ENCODE measurements around the gene CD3E.

CD3E gene

GRCh38 chr11:118282606-118283005, 21.9 kb upstream of the CD3E start:
- Histone ChIP-seq H3K79me2 (ENCODE audit: insufficient read depth, low read length) (no peaks in the 10 kb centered on the region), H3K27me3 (ENCODE audit: insufficient read depth, low read length, poor library complexity, severe bottlenecking) (no peaks in the 10 kb centered on the region), H3K9me2 (replicated peaks; ENCODE audit: low read depth, low read length) (no peaks in the 10 kb centered on the region), H3K4me2 (ENCODE audit: low read depth, low read length, poor library complexity, severe bottlenecking) (no peak overlapping the region), H3K9ac (ENCODE audit: low read depth, low read length, poor library complexity, severe bottlenecking) (no peak overlapping the region), H2AFZ (ENCODE audit: low read length) (no peak overlapping the region), H3K4me3 (ENCODE audit: low read length, poor library complexity, severe bottlenecking) (no peak overlapping the region), H3K36me3 (ENCODE audit: insufficient read depth, low read length) (no peaks in the 10 kb centered on the region), H3F3A (ENCODE audit: low read depth) (no peaks in the 10 kb centered on the region), H4K20me1 (ENCODE audit: insufficient read depth, low read length, poor library complexity, severe bottlenecking) (no peaks in the 10 kb centered on the region), H3K9me3 (ENCODE audit: insufficient read depth, low read depth, low read length) (no peaks in the 10 kb centered on the region), H3K4me1 (ENCODE audit: insufficient read depth, low read length, poor library complexity, severe bottlenecking) (peaks cover 8% of the 10 kb centered on the region)
- TF ChIP-seq EZH2phosphoT487 (IDR thresholded peaks at IDR 0.05; ENCODE audit: borderline replicate concordance) (no peak), CTCF (conservative IDR thresholded peaks at IDR 0.05; ENCODE audit: low read length) (no peak)

GRCh38 chr11:118283037-118283636, 21.4 kb upstream of the CD3E start:
- Histone ChIP-seq H3K9ac (ENCODE audit: low read depth, low read length, poor library complexity, severe bottlenecking) (no peak overlapping the region), H3K27me3 (ENCODE audit: insufficient read depth, low read length, poor library complexity, severe bottlenecking) (no peaks in the 10 kb centered on the region), H3K9me2 (replicated peaks; ENCODE audit: low read depth, low read length) (no peaks in the 10 kb centered on the region), H3K4me2 (ENCODE audit: low read depth, low read length, poor library complexity, severe bottlenecking) (no peak overlapping the region), H3K36me3 (ENCODE audit: insufficient read depth, low read length) (no peaks in the 10 kb centered on the region), H3K4me1 (ENCODE audit: insufficient read depth, low read length, poor library complexity, severe bottlenecking) (peaks cover 8% of the 10 kb centered on the region), H2AFZ (ENCODE audit: low read length) (no peak overlapping the region), H3K4me3 (ENCODE audit: low read length, poor library complexity, severe bottlenecking) (no peak overlapping the region), H4K20me1 (ENCODE audit: insufficient read depth, low read length, poor library complexity, severe bottlenecking) (no peaks in the 10 kb centered on the region), H3K79me2 (ENCODE audit: insufficient read depth, low read length) (no peaks in the 10 kb centered on the region), H3F3A (ENCODE audit: low read depth) (no peaks in the 10 kb centered on the region), H3K9me3 (ENCODE audit: insufficient read depth, low read depth, low read length) (no peaks in the 10 kb centered on the region)
- no peak for TF ChIP-seq EZH2phosphoT487 (IDR thresholded peaks at IDR 0.05; ENCODE audit: borderline replicate concordance)
- no peak for TF ChIP-seq CTCF (conservative IDR thresholded peaks at IDR 0.05; ENCODE audit: low read length)

GRCh38 chr11:118283756-118284350, 20.7 kb upstream of the CD3E start:
- peaks cover 8% of the 10 kb centered on the region for H3K4me1 ChIP-seq (ENCODE audit: insufficient read depth, low read length, poor library complexity, severe bottlenecking)
- no peaks in the 10 kb centered on the region for H3K79me2 ChIP-seq (ENCODE audit: insufficient read depth, low read length)
- no peaks in the 10 kb centered on the region for H4K20me1 ChIP-seq (ENCODE audit: insufficient read depth, low read length, poor library complexity, severe bottlenecking)
- no peak overlapping the region for H3K4me2 ChIP-seq (ENCODE audit: low read depth, low read length, poor library complexity, severe bottlenecking)
- no peaks in the 10 kb centered on the region for H3K9me2 ChIP-seq (replicated peaks; ENCODE audit: low read depth, low read length)
- no peaks in the 10 kb centered on the region for H3K36me3 ChIP-seq (ENCODE audit: insufficient read depth, low read length)
- no peaks in the 10 kb centered on the region for H3K9me3 ChIP-seq (ENCODE audit: insufficient read depth, low read depth, low read length)
- no peaks in the 10 kb centered on the region for H3K27me3 ChIP-seq (ENCODE audit: insufficient read depth, low read length, poor library complexity, severe bottlenecking)
- H3K4me3 ChIP-seq (ENCODE audit: low read length, poor library complexity, severe bottlenecking): no peak overlapping the region
- H3K9ac ChIP-seq (ENCODE audit: low read depth, low read length, poor library complexity, severe bottlenecking): no peak overlapping the region
- H3F3A ChIP-seq (ENCODE audit: low read depth): no peaks in the 10 kb centered on the region
- no peak overlapping the region for H2AFZ ChIP-seq (ENCODE audit: low read length)
- TF ChIP-seq EZH2phosphoT487 (IDR thresholded peaks at IDR 0.05; ENCODE audit: borderline replicate concordance): no peak
- no peak for TF ChIP-seq CTCF (conservative IDR thresholded peaks at IDR 0.05; ENCODE audit: low read length)

Measured in Loucy (cell line).